Glutamatergic neuron (in vitro differentiated cells): ENCODE results near the gene FAM20C. TPM values are rescaled to one million over a fixed set of nuclear protein-coding genes. Genes with fewer than 3 reads are reported as not detected.

ENCODE experiments used
- DNase-seq: peaks from one replicate; pipeline ENCODE4 v3.0.0; 2022
- H3K27ac Mint-ChIP-seq: one replicate; pipeline ENCODE4 v1.8.0; 2020; ENCODE audit warnings: mild to moderate bottlenecking, mixed read lengths, inconsistent platforms; ENCODE audit not compliant: unreplicated experiment
- H3K27me3 Mint-ChIP-seq: one replicate; pipeline ENCODE4 v1.8.0; 2020; ENCODE audit warnings: mild to moderate bottlenecking, moderate library complexity, mixed read lengths, inconsistent platforms; ENCODE audit not compliant: unreplicated experiment
- H3K36me3 Mint-ChIP-seq: one replicate; pipeline ENCODE4 v1.8.0; 2020; ENCODE audit warnings: mild to moderate bottlenecking, mixed read lengths, inconsistent platforms; ENCODE audit not compliant: unreplicated experiment
- H3K4me1 Mint-ChIP-seq: one replicate; pipeline ENCODE4 v1.8.0; 2020; ENCODE audit warnings: mild to moderate bottlenecking, low read depth, mixed read lengths, inconsistent platforms; ENCODE audit not compliant: unreplicated experiment
- H3K4me3 Mint-ChIP-seq: one replicate; pipeline ENCODE4 v1.8.0; 2020; ENCODE audit warnings: mild to moderate bottlenecking, mixed read lengths, inconsistent platforms; ENCODE audit not compliant: unreplicated experiment
- H3K9me3 Mint-ChIP-seq: one replicate; pipeline ENCODE4 v1.8.0; 2020; ENCODE audit warnings: mild to moderate bottlenecking, moderate library complexity, mixed read lengths, inconsistent platforms; ENCODE audit not compliant: unreplicated experiment
- CTCF ChIP-seq: fragments of 200-600 bp; sonication (generic); IDR thresholded peaks from one replicate; pipeline ENCODE4 v1.5.0; 2021; ENCODE audit not compliant: partially characterized antibody, unreplicated experiment
- total RNA-seq: library from RNA; stranded (reverse); fragmentation: NEBNext Ultra II Directional; extraction: Animal tissue kit (Norgen Biotek cat#: 25700); gene quantifications from one replicate; pipeline ENCODE4 v1.2.1, GENCODE V29; 2021; ENCODE audit not compliant: unreplicated experiment

Gene FAM20C
- total RNA-seq, 1 donor from 2014 or later: 199 TPM

GRCh38 chr7:266851-267840 lies 74.8 kb downstream of the FAM20C start:
- H3K27me3 Mint-ChIP-seq: peaks cover 32% of the 10 kb centered on the region
- H3K27ac Mint-ChIP-seq: no peak overlapping the region
- peaks cover 2% of the 10 kb centered on the region for H3K4me1 Mint-ChIP-seq
- H3K4me3 Mint-ChIP-seq: no peak overlapping the region
- H3K36me3 Mint-ChIP-seq: peaks cover 21% of the 10 kb centered on the region
- peak; percentile 11 for TF ChIP-seq CTCF
- peak; percentile 21 for DNase-seq
- peaks cover 45% of the 10 kb centered on the region for H3K9me3 Mint-ChIP-seq

GRCh38 chr7:268991-269390 lies 76.6 kb downstream of the FAM20C start:
- Mint-ChIP-seq H3K4me1 (no peaks in the 10 kb centered on the region), H3K9me3 (peaks cover 48% of the 10 kb centered on the region), H3K27me3 (peaks cover 34% of the 10 kb centered on the region), H3K36me3 (peaks cover 26% of the 10 kb centered on the region), H3K4me3 (no peak overlapping the region), H3K27ac (no peak overlapping the region)
- no peak for TF ChIP-seq CTCF
- DNase-seq: peak; percentile 8

GRCh38 chr7:269721-270120 lies 77.3 kb downstream of the FAM20C start:
- no peak for TF ChIP-seq CTCF
- Mint-ChIP-seq H3K4me3 (no peak overlapping the region), H3K4me1 (no peaks in the 10 kb centered on the region), H3K27me3 (peaks cover 30% of the 10 kb centered on the region), H3K9me3 (peaks cover 45% of the 10 kb centered on the region), H3K36me3 (peaks cover 33% of the 10 kb centered on the region), H3K27ac (no peak overlapping the region)
- DNase-seq: peak; percentile 3

- TF ChIP-seq CTCF: no peak
- Mint-ChIP-seq H3K4me3 (no peak overlapping the region), H3K36me3 (peaks cover 33% of the 10 kb centered on the region), H3K27ac (no peak overlapping the region), H3K27me3 (peaks cover 27% of the 10 kb centered on the region), H3K4me1 (no peaks in the 10 kb centered on the region), H3K9me3 (peaks cover 38% of the 10 kb centered on the region)
- DNase-seq: peak; percentile 7
These were observed 78.1 kb downstream of the FAM20C start for GRCh38 chr7:270351-270983.
